ENCODE measurements around the gene SCAF8.

The SCAF8 gene

GRCh38 chr6:154758125-154758524, 24.9 kb downstream of the SCAF8 start:
- TF ChIP-seq FOXP2 (optimal IDR thresholded peaks at IDR 0.05; ENCODE audit: borderline replicate concordance, extremely low read depth, extremely low read length, insufficient read depth) (no peak), POLR2AphosphoS5 (IDR thresholded peaks at IDR 0.05; ENCODE audit: low read depth, low read length) (no peak), SIN3A (IDR thresholded peaks at IDR 0.05; ENCODE audit: borderline replicate concordance, insufficient read depth, low read length) (no peak), REST (IDR thresholded peaks at IDR 0.05; ENCODE audit: insufficient read depth in 1 of 2, low read depth in 2 of 2, low read length in 2 of 2) (no peak), TAF1 (IDR thresholded peaks at IDR 0.05; ENCODE audit: borderline replicate concordance, insufficient read depth, low read length) (no peak)

GRCh38 chr6:154763650-154764049, 30.4 kb downstream of the SCAF8 start:
- no peak for TF ChIP-seq TAF1 (IDR thresholded peaks at IDR 0.05; ENCODE audit: borderline replicate concordance, insufficient read depth, low read length)
- no peak for TF ChIP-seq POLR2AphosphoS5 (IDR thresholded peaks at IDR 0.05; ENCODE audit: low read depth, low read length)

DNA sequence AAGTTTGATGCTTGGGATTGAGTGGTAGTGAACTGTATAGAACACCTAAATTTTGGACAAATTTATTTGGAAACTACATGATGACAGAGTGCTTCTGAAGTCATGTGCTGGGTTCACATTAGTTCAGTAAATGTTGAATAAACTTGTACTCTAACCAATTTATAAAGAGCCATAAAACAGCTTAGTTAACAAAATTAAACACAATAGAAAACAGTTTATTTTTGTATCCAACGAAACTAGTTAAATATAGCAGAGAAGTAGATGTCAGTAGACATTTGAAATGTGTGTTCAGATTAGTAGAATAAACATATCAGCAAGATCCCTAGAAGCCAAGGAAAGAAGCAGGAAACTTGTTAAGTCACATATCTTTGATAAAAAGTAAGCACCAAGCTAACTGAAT, 32.1 kb downstream of the SCAF8 start:
- no peak for TF ChIP-seq TAF1 (IDR thresholded peaks at IDR 0.05; ENCODE audit: borderline replicate concordance, insufficient read depth, low read length)
- no peak for TF ChIP-seq POLR2AphosphoS5 (IDR thresholded peaks at IDR 0.05; ENCODE audit: low read depth, low read length)
- no peak for TF ChIP-seq FOXP2 (optimal IDR thresholded peaks at IDR 0.05; ENCODE audit: borderline replicate concordance, extremely low read depth, extremely low read length, insufficient read depth)
- no peak for TF ChIP-seq SIN3A (IDR thresholded peaks at IDR 0.05; ENCODE audit: borderline replicate concordance, insufficient read depth, low read length)
- no peak for TF ChIP-seq REST (IDR thresholded peaks at IDR 0.05; ENCODE audit: insufficient read depth in 1 of 2, low read depth in 2 of 2, low read length in 2 of 2)

DNA sequence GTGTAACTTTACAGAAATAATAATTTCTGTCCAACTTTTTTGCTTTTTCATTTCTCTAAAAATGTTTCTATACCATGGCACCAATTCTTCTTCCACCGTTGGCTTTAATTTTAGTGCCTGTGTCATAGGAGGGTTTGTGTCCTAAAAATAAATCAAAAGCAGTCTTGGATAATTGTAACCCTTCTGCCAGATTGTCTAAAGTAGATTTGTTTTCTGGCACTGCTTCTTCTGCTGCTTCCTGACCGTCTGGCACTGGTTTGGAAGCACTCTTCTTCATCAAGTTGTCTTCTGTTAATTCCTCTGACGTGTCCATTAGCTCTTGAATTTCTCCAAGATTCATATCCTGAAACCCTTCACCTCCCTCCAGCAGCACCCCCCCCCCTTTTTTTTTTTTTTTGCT, 33.1 kb downstream of the SCAF8 start:
- TF ChIP-seq REST (IDR thresholded peaks at IDR 0.05; ENCODE audit: insufficient read depth in 1 of 2, low read depth in 2 of 2, low read length in 2 of 2) (no peak), SIN3A (IDR thresholded peaks at IDR 0.05; ENCODE audit: borderline replicate concordance, insufficient read depth, low read length) (no peak), POLR2AphosphoS5 (IDR thresholded peaks at IDR 0.05; ENCODE audit: low read depth, low read length) (no peak), TAF1 (IDR thresholded peaks at IDR 0.05; ENCODE audit: borderline replicate concordance, insufficient read depth, low read length) (no peak), FOXP2 (optimal IDR thresholded peaks at IDR 0.05; ENCODE audit: borderline replicate concordance, extremely low read depth, extremely low read length, insufficient read depth) (no peak)

DNA sequence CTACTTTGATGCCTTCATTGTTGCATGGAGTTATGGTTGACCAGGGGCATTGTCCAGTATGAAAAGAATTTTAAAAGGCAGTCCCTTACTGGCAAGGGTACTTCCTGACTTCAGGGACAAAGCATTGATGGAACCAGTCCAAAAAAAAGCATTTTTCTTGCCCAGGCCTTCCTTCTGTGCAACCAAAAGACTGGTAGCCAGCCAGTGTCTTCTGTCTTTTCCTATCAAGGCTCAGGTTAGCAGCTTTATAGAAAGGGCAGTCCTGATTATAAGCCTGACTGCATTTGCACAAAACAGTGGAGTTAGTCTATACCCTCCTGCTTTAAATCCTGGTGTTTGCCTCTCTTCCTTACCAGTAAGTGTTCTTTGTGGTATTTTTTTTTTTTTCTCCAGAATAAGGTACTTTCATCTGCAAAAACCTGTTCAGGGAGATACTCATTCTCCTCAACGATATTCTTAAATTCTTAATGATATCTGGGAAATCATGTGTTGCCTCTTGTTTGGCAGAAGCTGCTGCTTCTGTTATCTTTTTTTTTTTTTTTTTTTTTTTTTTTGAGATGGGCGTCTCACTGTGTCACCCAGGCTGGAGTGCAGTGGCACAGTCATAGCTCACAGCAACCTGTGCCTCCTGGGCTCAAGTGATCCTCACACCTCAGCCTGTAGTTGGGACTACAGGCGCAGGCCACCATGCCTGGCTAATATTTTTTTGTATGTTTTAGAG, 33.9 kb downstream of the SCAF8 start:
- TF ChIP-seq POLR2AphosphoS5 (IDR thresholded peaks at IDR 0.05; ENCODE audit: low read depth, low read length) (no peak), TAF1 (IDR thresholded peaks at IDR 0.05; ENCODE audit: borderline replicate concordance, insufficient read depth, low read length) (no peak)

DNA sequence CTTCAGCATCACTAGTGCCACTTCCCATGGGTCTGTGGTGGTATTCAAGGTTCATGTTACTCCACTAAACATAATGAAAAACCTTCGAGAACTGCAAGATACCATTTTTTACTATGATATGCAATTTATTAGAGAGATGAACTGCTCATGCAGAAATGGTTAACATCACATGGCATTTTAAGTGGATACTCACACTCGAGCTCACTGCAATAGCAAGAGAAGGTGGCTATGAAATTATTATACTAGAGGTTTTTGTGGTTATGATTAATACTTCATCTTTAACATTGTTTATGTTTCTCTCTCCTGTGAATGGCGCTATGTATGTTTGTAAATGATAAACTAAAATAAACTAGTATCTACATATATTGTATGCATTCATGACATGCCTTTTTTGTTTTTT, 35.1 kb downstream of the SCAF8 start:
- no peak for TF ChIP-seq FOXP2 (optimal IDR thresholded peaks at IDR 0.05; ENCODE audit: borderline replicate concordance, extremely low read depth, extremely low read length, insufficient read depth)

DNA sequence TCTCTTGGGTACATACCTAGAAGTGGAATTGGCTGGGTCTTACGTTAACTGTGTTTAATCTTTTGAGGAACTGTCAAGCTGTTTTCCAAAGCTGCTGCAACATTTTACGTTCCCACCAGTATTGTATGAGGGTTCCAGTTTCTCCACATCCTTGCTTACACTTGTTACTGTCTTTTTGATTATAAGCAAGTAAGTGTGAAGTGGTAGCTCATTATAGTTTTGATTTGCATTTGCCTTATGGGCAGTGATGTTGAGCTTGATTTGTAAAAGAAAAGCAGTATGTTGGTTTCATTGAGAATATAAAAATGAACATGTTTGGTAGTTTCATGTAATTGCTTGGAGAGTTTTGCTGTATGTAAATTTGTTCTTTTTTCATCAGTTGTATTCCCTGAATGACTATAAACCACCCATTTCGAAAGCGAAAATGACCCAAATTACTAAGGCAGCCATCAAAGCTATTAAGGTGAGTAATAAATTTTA, 40.4 kb downstream of the SCAF8 start:
- no peak for TF ChIP-seq FOXP2 (optimal IDR thresholded peaks at IDR 0.05; ENCODE audit: borderline replicate concordance, extremely low read depth, extremely low read length, insufficient read depth)
- no peak for TF ChIP-seq SIN3A (IDR thresholded peaks at IDR 0.05; ENCODE audit: borderline replicate concordance, insufficient read depth, low read length)
- no peak for TF ChIP-seq POLR2AphosphoS5 (IDR thresholded peaks at IDR 0.05; ENCODE audit: low read depth, low read length)
- TF ChIP-seq REST (IDR thresholded peaks at IDR 0.05; ENCODE audit: insufficient read depth in 1 of 2, low read depth in 2 of 2, low read length in 2 of 2): no peak
- TF ChIP-seq TAF1 (IDR thresholded peaks at IDR 0.05; ENCODE audit: borderline replicate concordance, insufficient read depth, low read length): no peak

Measured in PFSK-1 (cell line).